Stomach (tissue), 4 donors: ENCODE measurements around the gene FLAD1.

Experiments
- CTCF ChIP-seq, 7 experiments: fragments of 450-650 bp in 4 of 7; fragments of 200-600 bp in 3 of 7; sonication (generic) in 3 of 7; IDR thresholded peaks; one replicate each; pipeline ENCODE4 v1.5.1; 2016 to 2019; ENCODE audit warnings: antibody characterized with exemption in 7 of 7, control low read depth in 2 of 7, mild to moderate bottlenecking in 1 of 7
- POLR2A ChIP-seq, 4 donors: fragments of 450-650 bp; IDR thresholded peaks; one replicate each; pipeline ENCODE4 v1.6.1; 2016; ENCODE audit warnings: antibody characterized with exemption in 4 of 4, control low read depth in 2 of 4, mild to moderate bottlenecking in 1 of 4, moderate library complexity in 1 of 4

- TF ChIP-seq POLR2A (IDR thresholded peaks at IDR 0.05) (no peak), CTCF (IDR thresholded peaks at IDR 0.05) (no peak)
Measured at GRCh38 chr1:154968731-154969130, 14.4 kb upstream of the FLAD1 start.
